ENCODE results near the gene SIRPD.
"Not testable (repeated sequence)": the region's sequence is repeated elsewhere in the genome, so short reads cannot be mapped to it uniquely, and the experiment has no call there.

SIRPD gene

GRCh38 chr20:1537731-1538058 lies 19.8 kb downstream of the SIRPD start:
- peak in 13 of 51 donors; percentile 5 to 16 (median 9) for DNase-seq

- no peak for DNase-seq
These were observed 20.4 kb downstream of the SIRPD start for GRCh38 chr20:1536893-1537730.

- DNase-seq = peak in 3 of 51 donors; percentile 4 to 8 (median 5)
These were observed 21.9 kb downstream of the SIRPD start for GRCh38 chr20:1535420-1536175.

GRCh38 chr20:1534526-1534925 lies 23.0 kb downstream of the SIRPD start:
- DNase-seq = no peak

GRCh38 chr20:1533059-1533458 lies 24.4 kb downstream of the SIRPD start:
- no peak for DNase-seq

GRCh38 chr20:1528811-1529210 lies 28.7 kb downstream of the SIRPD start:
- no peak for DNase-seq

- no peak for DNase-seq
These were observed 29.6 kb downstream of the SIRPD start for GRCh38 chr20:1527923-1528322.

GRCh38 chr20:1526896-1527295 lies 30.6 kb downstream of the SIRPD start:
- no peak for DNase-seq

GRCh38 chr20:1526310-1526709 lies 31.2 kb downstream of the SIRPD start:
- no peak for DNase-seq

GRCh38 chr20:1524004-1524403 lies 33.5 kb downstream of the SIRPD start:
- DNase-seq = no peak

- DNase-seq = no peak
These were observed 40.5 kb downstream of the SIRPD start for GRCh38 chr20:1517010-1517409.

- DNase-seq = no peak
These were observed 43.7 kb downstream of the SIRPD start for GRCh38 chr20:1513801-1514200.

- DNase-seq = peak in 9 of 51 donors; percentile 6 to 37 (median 19)
These were observed 48.3 kb downstream of the SIRPD start for GRCh38 chr20:1509237-1509636.

GRCh38 chr20:1508574-1508973 lies 48.9 kb downstream of the SIRPD start:
- no peak for DNase-seq

- DNase-seq = no peak
These were observed 50.2 kb downstream of the SIRPD start for GRCh38 chr20:1507276-1507675.

GRCh38 chr20:1505871-1506270 lies 51.6 kb downstream of the SIRPD start:
- no peak for DNase-seq

GRCh38 chr20:1505361-1505760 lies 52.1 kb downstream of the SIRPD start:
- DNase-seq = no peak

- DNase-seq = peak in 34 of 51 donors; percentile 2 to 68 (median 30)
These were observed 53.8 kb downstream of the SIRPD start for GRCh38 chr20:1503564-1504227.

GRCh38 chr20:1500496-1500895 lies 57.0 kb downstream of the SIRPD start:
- no peak for DNase-seq

GRCh38 chr20:1499528-1500420 lies 57.7 kb downstream of the SIRPD start:
- DNase-seq = no peak

- not testable (repeated sequence) for DNase-seq
These were observed 60.1 kb downstream of the SIRPD start for GRCh38 chr20:1497371-1497770.
